Measurements from ENCODE around the gene SSB.

DNA sequence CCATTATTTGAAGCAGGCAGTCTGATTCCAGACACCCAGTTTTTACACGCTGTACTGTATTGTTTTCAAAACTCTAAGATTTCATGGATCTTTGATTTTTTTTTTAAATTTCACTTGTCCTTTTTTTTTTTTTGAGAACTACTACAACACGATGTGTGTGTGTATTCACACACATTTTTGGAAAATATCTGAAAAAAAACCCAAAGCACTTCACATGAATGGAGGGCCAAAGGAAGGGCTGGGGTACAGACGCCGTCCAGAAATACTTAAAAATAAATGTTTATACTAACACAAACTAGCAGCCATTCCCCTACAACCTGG, 314 bp upstream of the SSB start:
- TF ChIP-seq, protein P1, sequence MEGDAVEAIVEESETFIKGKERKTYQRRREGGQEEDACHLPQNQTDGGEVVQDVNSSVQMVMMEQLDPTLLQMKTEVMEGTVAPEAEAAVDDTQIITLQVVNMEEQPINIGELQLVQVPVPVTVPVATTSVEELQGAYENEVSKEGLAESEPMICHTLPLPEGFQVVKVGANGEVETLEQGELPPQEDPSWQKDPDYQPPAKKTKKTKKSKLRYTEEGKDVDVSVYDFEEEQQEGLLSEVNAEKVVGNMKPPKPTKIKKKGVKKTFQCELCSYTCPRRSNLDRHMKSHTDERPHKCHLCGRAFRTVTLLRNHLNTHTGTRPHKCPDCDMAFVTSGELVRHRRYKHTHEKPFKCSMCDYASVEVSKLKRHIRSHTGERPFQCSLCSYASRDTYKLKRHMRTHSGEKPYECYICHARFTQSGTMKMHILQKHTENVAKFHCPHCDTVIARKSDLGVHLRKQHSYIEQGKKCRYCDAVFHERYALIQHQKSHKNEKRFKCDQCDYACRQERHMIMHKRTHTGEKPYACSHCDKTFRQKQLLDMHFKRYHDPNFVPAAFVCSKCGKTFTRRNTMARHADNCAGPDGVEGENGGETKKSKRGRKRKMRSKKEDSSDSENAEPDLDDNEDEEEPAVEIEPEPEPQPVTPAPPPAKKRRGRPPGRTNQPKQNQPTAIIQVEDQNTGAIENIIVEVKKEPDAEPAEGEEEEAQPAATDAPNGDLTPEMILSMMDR (IDR thresholded peaks at IDR 0.05), result no peak
- TF ChIP-seq, protein P2, sequence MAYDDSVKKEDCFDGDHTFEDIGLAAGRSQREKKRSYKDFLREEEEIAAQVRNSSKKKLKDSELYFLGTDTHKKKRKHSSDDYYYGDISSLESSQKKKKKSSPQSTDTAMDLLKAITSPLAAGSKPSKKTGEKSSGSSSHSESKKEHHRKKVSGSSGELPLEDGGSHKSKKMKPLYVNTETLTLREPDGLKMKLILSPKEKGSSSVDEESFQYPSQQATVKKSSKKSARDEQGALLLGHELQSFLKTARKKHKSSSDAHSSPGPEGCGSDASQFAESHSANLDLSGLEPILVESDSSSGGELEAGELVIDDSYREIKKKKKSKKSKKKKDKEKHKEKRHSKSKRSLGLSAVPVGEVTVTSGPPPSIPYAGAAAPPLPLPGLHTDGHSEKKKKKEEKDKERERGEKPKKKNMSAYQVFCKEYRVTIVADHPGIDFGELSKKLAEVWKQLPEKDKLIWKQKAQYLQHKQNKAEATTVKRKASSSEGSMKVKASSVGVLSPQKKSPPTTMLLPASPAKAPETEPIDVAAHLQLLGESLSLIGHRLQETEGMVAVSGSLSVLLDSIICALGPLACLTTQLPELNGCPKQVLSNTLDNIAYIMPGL (CRISPR knock-in tag; IDR thresholded peaks at IDR 0.05; ENCODE audit: borderline replicate concordance), result no peak
- TF ChIP-seq, protein P3, sequence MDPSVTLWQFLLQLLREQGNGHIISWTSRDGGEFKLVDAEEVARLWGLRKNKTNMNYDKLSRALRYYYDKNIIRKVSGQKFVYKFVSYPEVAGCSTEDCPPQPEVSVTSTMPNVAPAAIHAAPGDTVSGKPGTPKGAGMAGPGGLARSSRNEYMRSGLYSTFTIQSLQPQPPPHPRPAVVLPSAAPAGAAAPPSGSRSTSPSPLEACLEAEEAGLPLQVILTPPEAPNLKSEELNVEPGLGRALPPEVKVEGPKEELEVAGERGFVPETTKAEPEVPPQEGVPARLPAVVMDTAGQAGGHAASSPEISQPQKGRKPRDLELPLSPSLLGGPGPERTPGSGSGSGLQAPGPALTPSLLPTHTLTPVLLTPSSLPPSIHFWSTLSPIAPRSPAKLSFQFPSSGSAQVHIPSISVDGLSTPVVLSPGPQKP (IDR thresholded peaks at IDR 0.05; ENCODE audit: low read depth, low read length), result no peak
- TF ChIP-seq PHF8 (IDR thresholded peaks at IDR 0.05; ENCODE audit: borderline replicate concordance, low read depth), result no peak
- no peak for TF ChIP-seq FOSL2 (IDR thresholded peaks at IDR 0.05)
- TF ChIP-seq FOSL2 (CRISPR knock-in tag; IDR thresholded peaks at IDR 0.05), result no peak
- no peak for TF ChIP-seq POLR2A (IDR thresholded peaks at IDR 0.05; ENCODE audit: low read length)
- TF ChIP-seq KDM1A (IDR thresholded peaks at IDR 0.05; ENCODE audit: low read depth), result no peak
- TF ChIP-seq EP300 (IDR thresholded peaks at IDR 0.05), result no peak

Data from A549 (cell line).